ENCODE results near the gene ZNHIT2. TPM values are rescaled to one million over a fixed set of nuclear protein-coding genes. Genes with fewer than 3 reads are reported as not detected.

ZNHIT2 gene
- total and polyA plus RNA-seq, 2 experiments from 2014 or later, result 31.8 to 32.8 TPM

DNA sequence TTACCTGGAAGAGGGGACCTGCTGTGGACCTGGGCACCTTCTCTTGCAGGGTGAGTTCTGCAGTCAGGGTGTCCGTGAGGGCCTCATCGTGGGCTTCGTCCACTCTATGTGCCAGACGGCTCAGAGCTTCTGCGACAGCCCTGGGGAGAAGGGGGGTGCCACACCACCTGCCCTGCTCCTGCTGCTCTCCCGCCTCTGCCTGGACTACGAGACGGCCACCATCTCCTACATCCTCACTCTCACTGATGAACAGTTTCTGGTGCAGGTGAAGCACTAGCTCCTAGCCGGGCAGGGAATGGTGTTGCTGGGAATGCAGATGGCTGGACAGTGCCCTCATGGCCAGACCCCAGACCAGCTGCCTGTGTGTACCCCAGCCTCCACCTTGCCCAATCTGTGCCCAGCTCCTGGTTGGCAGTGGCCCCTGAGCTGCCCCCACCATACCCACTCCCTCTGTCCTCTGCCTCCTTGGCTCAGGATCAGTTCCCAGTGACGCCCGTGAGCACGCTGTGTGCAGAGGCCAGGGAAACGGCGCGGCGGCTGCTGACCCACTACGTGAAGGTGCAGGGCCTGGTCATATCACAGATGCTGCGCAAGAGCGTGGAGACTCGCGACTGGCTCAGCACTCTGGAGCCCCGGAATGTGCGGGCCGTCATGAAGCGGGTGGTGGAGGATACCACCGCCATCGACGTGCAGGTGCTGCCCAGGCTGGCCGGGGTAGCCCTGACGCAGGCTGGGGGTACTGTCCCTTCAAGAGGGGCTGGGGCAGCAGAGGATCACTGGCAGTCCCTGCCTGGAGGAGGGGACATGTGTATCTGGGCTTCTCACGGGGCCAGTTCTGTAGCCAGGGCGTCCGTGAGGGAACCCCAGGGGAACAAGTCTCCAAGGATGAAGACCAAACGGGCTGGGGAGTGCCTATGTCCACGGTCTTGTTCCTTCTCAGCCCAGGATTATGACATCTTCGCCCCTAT lies 8.0 kb downstream of the ZNHIT2 start:
- peaks cover 13% of the 10 kb centered on the region for H3K4me1 ChIP-seq (ENCODE audit: low read depth)
- DNase-seq (ENCODE audit: low read depth in 1 of 2, low spot score in 1 of 2), result no peak
- TF ChIP-seq, protein P1, sequence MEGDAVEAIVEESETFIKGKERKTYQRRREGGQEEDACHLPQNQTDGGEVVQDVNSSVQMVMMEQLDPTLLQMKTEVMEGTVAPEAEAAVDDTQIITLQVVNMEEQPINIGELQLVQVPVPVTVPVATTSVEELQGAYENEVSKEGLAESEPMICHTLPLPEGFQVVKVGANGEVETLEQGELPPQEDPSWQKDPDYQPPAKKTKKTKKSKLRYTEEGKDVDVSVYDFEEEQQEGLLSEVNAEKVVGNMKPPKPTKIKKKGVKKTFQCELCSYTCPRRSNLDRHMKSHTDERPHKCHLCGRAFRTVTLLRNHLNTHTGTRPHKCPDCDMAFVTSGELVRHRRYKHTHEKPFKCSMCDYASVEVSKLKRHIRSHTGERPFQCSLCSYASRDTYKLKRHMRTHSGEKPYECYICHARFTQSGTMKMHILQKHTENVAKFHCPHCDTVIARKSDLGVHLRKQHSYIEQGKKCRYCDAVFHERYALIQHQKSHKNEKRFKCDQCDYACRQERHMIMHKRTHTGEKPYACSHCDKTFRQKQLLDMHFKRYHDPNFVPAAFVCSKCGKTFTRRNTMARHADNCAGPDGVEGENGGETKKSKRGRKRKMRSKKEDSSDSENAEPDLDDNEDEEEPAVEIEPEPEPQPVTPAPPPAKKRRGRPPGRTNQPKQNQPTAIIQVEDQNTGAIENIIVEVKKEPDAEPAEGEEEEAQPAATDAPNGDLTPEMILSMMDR (IDR thresholded peaks at IDR 0.05; ENCODE audit: low read depth, low read length), result no peak
- H3K36me3 ChIP-seq, result no peaks in the 10 kb centered on the region
- H3K27me3 ChIP-seq, result no peaks in the 10 kb centered on the region
- no peak overlapping the region for H3K4me3 ChIP-seq
- no peak overlapping the region for H3K27ac ChIP-seq
- no peaks in the 10 kb centered on the region for H3K9me3 ChIP-seq (ENCODE audit: low read depth)

DNA sequence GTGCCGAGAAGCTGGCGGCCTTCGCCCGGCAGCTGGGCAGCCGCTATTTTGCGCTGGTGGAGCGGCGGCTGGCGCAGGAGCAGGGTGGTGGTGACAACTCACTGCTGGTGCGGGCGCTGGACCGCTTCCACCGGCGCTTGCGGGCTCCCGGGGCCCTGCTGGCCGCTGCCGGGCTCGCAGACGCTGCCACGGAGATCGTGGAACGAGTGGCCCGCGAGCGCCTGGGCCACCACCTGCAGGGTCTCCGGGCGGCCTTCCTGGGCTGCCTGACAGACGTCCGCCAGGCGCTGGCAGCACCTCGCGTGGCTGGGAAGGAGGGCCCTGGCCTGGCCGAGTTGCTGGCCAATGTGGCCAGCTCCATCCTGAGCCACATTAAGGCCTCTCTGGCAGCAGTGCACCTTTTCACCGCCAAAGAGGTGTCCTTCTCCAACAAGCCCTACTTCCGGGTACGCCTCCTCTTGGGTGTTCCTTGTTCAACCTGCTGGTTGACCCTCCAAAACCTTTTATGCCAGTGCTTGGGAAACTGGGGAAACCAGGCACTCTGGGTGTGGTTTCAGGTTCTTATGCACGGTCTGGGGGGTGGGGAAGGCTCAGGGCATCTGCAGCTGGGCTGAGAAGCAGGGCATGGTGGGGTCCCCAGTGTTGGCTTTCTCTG lies 8.9 kb downstream of the ZNHIT2 start:
- Histone ChIP-seq H3K27ac (no peak overlapping the region), H3K4me3 (no peak overlapping the region), H3K27me3 (no peaks in the 10 kb centered on the region), H3K36me3 (no peaks in the 10 kb centered on the region), H3K9me3 (ENCODE audit: low read depth) (no peaks in the 10 kb centered on the region), H3K4me1 (ENCODE audit: low read depth) (peaks cover 12% of the 10 kb centered on the region)
- TF ChIP-seq, protein P1 (IDR thresholded peaks at IDR 0.05; ENCODE audit: low read depth, low read length), result no peak
- DNase-seq (ENCODE audit: low read depth in 1 of 2, low spot score in 1 of 2), result no peak

DNA sequence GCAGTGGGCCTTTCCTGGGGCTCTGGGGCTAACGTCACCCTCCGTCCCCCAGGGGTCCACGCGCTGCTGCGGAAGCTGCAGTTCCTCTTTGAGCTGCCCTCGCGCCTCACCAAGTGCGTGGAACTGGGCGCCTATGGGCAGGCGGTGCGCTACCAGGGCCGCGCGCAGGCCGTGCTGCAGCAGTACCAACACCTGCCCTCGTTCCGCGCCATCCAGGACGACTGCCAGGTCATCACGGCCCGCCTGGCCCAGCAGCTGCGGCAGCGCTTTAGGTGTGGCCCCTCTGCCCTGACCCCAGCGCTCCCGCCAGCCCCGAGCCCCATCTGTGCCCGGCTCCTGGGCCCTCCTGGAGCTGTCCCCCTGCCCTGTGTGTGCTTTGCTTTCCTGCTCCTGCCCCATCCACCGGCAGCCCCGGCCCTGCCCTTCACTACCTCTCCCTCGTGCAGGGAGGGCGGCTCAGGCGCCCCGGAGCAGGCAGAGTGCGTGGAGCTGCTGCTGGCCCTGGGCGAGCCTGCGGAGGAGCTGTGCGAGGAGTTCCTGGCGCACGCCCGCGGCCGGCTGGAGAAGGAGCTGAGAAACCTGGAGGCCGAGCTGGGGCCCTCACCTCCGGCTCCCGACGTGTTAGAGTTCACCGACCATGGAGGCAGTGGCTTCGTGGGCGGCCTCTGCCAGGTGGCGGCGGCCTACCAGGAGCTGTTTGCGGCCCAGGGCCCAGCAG lies 9.6 kb downstream of the ZNHIT2 start:
- DNase-seq (ENCODE audit: low read depth in 1 of 2, low spot score in 1 of 2), result no peak

DNA sequence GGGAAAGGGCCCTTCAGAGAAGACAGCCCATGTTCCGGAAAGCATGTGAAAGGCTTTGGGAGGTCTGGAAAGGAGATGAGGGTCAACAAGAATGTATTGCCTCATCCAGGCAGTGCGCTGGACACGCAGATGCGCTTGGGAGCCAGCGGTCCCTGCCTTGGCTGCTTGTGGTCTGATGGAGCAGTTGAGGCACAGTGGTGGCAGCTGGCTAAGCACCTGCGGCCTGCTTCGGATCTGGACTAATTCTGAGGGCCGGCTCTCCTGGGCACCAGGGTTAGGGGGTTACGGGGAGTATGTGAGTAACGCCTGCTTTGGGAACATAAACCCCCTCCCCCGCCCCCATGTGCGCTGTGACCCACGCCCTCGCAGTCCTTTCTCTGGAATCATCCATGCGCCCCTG lies 10.4 kb downstream of the ZNHIT2 start:
- H3K27me3 ChIP-seq, result no peaks in the 10 kb centered on the region
- H3K4me1 ChIP-seq (ENCODE audit: low read depth), result peaks cover 7% of the 10 kb centered on the region
- no peaks in the 10 kb centered on the region for H3K9me3 ChIP-seq (ENCODE audit: low read depth)
- H3K36me3 ChIP-seq, result no peaks in the 10 kb centered on the region
- no peak for DNase-seq (ENCODE audit: low read depth in 1 of 2, low spot score in 1 of 2)
- no peak overlapping the region for H3K4me3 ChIP-seq
- TF ChIP-seq, protein P1 (IDR thresholded peaks at IDR 0.05; ENCODE audit: low read depth, low read length), result no peak
- H3K27ac ChIP-seq, result no peak overlapping the region

More for the DNA sequence above, 9.6 kb downstream of the ZNHIT2 start:
- TF ChIP-seq, protein P1 (IDR thresholded peaks at IDR 0.05; ENCODE audit: low read depth, low read length), result no peak
- Histone ChIP-seq H3K9me3 (ENCODE audit: low read depth) (no peaks in the 10 kb centered on the region), H3K36me3 (no peaks in the 10 kb centered on the region), H3K27ac (no peak overlapping the region), H3K27me3 (no peaks in the 10 kb centered on the region), H3K4me3 (no peak overlapping the region), H3K4me1 (ENCODE audit: low read depth) (peaks cover 7% of the 10 kb centered on the region)

DNA sequence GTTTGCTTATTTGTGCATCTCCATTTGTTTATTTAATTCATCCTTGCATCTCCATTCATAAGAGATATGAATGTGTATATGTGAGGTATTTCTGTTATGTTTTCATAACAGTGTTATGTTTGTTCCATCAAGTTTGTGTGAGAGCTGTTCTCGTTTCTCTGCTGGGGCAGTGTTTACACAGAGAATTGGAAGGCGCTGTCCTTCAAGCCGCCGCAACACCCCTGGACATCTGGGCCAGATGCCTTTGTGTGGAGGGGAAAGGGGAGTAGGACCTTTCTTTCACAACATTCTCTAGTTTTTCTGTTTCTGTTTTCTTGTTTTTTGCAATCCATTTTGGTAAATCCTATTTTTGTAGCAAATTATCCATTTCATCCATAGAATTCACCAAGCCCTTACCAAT lies 12.9 kb downstream of the ZNHIT2 start:
- TF ChIP-seq, protein P1 (IDR thresholded peaks at IDR 0.05; ENCODE audit: low read depth, low read length), result no peak
- Histone ChIP-seq H3K9me3 (ENCODE audit: low read depth) (no peaks in the 10 kb centered on the region), H3K4me3 (no peak overlapping the region), H3K4me1 (ENCODE audit: low read depth) (no peaks in the 10 kb centered on the region), H3K36me3 (no peaks in the 10 kb centered on the region), H3K27ac (no peak overlapping the region), H3K27me3 (no peaks in the 10 kb centered on the region)
- DNase-seq (ENCODE audit: low read depth in 1 of 2, low spot score in 1 of 2), result no peak
